OCI-LY7 (cell line): ENCODE data around the gene CFDP1.

Experiments
- CTCF ChIP-seq: fragments of 200-600 bp; sonication (generic); conservative IDR thresholded peaks from 2 replicates; pipeline ENCODE4 v1.5.1; 2014; ENCODE audit warnings: mild to moderate bottlenecking, antibody characterized with exemption, low read length, moderate library complexity, mixed read lengths
- EZH2phosphoT487 ChIP-seq: fragments of 200-600 bp; sonication (generic); IDR thresholded peaks from 2 replicates; pipeline ENCODE4 v1.6.1; 2018; ENCODE audit warnings: low read depth, borderline replicate concordance, mild to moderate bottlenecking, mixed run types, antibody characterized with exemption, low read length, moderate library complexity, mixed read lengths

- TF ChIP-seq CTCF (no peak), EZH2phosphoT487 (no peak)
Observed at GRCh38 chr16:75315539-75316306, 117.6 kb downstream of the CFDP1 start.
